ENCODE results near the gene CALML4. TPM values are rescaled to one million over a fixed set of nuclear protein-coding genes. Genes with fewer than 3 reads are reported as not detected.

Gene CALML4
- total RNA-seq, 1 donor from 2014 or later: 0.91 TPM

GRCh38 chr15:68151277-68151676 is 53.9 kb downstream of the CALML4 start:
- Histone ChIP-seq H3K9ac (ENCODE audit: low read length) (no peak overlapping the region), H3K79me2 (ENCODE audit: insufficient read depth, low read length) (peaks cover 3% of the 10 kb centered on the region), H3K4me1 (ENCODE audit: insufficient read depth, low read length) (peaks cover 3% of the 10 kb centered on the region), H2AFZ (ENCODE audit: low read depth, low read length) (no peak overlapping the region), H3K27ac (ENCODE audit: low read depth, low read length) (no peak overlapping the region), H3K9me3 (ENCODE audit: insufficient read depth, low read depth, low read length) (no peaks in the 10 kb centered on the region), H3K36me3 (ENCODE audit: insufficient read depth, low read length) (no peaks in the 10 kb centered on the region), H3K4me3 (ENCODE audit: insufficient read depth, low read depth, low read length) (no peak overlapping the region), H4K20me1 (ENCODE audit: insufficient read depth, low read length) (peaks cover 17% of the 10 kb centered on the region), H3K27me3 (ENCODE audit: insufficient read depth, low read length) (no peaks in the 10 kb centered on the region), H3K4me2 (ENCODE audit: low read length) (no peak overlapping the region)
- no peaks in the 10 kb centered on the region for H3K27me3 Mint-ChIP-seq (ENCODE audit: low read depth, unreplicated experiment)
- H3K4me3 Mint-ChIP-seq (ENCODE audit: unreplicated experiment): no peak overlapping the region
- H3K27ac Mint-ChIP-seq (ENCODE audit: unreplicated experiment): no peak overlapping the region
- no peaks in the 10 kb centered on the region for H3K9me3 Mint-ChIP-seq (ENCODE audit: unreplicated experiment)
- H3K36me3 Mint-ChIP-seq (ENCODE audit: low read depth, unreplicated experiment): peaks cover 3% of the 10 kb centered on the region
- FAIRE-seq (no peak), DNase-seq (ENCODE audit: low read depth) (peak; percentile 4)
- peaks cover 10% of the 10 kb centered on the region for H3K4me1 Mint-ChIP-seq (ENCODE audit: low read depth, unreplicated experiment)
- no peak for TF ChIP-seq EZH2 (IDR thresholded peaks at IDR 0.05; ENCODE audit: insufficient read depth, low read length)
- TF ChIP-seq, protein P1, sequence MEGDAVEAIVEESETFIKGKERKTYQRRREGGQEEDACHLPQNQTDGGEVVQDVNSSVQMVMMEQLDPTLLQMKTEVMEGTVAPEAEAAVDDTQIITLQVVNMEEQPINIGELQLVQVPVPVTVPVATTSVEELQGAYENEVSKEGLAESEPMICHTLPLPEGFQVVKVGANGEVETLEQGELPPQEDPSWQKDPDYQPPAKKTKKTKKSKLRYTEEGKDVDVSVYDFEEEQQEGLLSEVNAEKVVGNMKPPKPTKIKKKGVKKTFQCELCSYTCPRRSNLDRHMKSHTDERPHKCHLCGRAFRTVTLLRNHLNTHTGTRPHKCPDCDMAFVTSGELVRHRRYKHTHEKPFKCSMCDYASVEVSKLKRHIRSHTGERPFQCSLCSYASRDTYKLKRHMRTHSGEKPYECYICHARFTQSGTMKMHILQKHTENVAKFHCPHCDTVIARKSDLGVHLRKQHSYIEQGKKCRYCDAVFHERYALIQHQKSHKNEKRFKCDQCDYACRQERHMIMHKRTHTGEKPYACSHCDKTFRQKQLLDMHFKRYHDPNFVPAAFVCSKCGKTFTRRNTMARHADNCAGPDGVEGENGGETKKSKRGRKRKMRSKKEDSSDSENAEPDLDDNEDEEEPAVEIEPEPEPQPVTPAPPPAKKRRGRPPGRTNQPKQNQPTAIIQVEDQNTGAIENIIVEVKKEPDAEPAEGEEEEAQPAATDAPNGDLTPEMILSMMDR (IDR thresholded peaks at IDR 0.05; ENCODE audit: insufficient read depth, low read depth, low read length): no peak

GRCh38 chr15:68150187-68150586 is 54.9 kb downstream of the CALML4 start:
- no peak overlapping the region for H3K4me2 ChIP-seq (ENCODE audit: low read length)
- H3K27me3 ChIP-seq (ENCODE audit: insufficient read depth, low read length): no peaks in the 10 kb centered on the region
- Mint-ChIP-seq H3K4me3 (ENCODE audit: unreplicated experiment) (no peak overlapping the region), H3K9me3 (ENCODE audit: unreplicated experiment) (no peaks in the 10 kb centered on the region), H3K36me3 (ENCODE audit: low read depth, unreplicated experiment) (peaks cover 5% of the 10 kb centered on the region), H3K4me1 (ENCODE audit: low read depth, unreplicated experiment) (peaks cover 10% of the 10 kb centered on the region), H3K27ac (ENCODE audit: unreplicated experiment) (no peak overlapping the region), H3K27me3 (ENCODE audit: low read depth, unreplicated experiment) (no peaks in the 10 kb centered on the region)
- peaks cover 17% of the 10 kb centered on the region for H4K20me1 ChIP-seq (ENCODE audit: insufficient read depth, low read length)
- H3K9me3 ChIP-seq (ENCODE audit: insufficient read depth, low read depth, low read length): no peaks in the 10 kb centered on the region
- FAIRE-seq (no peak), DNase-seq (ENCODE audit: low read depth) (no peak)
- TF ChIP-seq, protein P1 (IDR thresholded peaks at IDR 0.05; ENCODE audit: insufficient read depth, low read depth, low read length): no peak
- peaks cover 3% of the 10 kb centered on the region for H3K4me1 ChIP-seq (ENCODE audit: insufficient read depth, low read length)
- peaks cover 3% of the 10 kb centered on the region for H3K79me2 ChIP-seq (ENCODE audit: insufficient read depth, low read length)
- H3K27ac ChIP-seq (ENCODE audit: low read depth, low read length): no peak overlapping the region
- no peak overlapping the region for H3K4me3 ChIP-seq (ENCODE audit: insufficient read depth, low read depth, low read length)
- no peaks in the 10 kb centered on the region for H3K36me3 ChIP-seq (ENCODE audit: insufficient read depth, low read length)
- no peak overlapping the region for H2AFZ ChIP-seq (ENCODE audit: low read depth, low read length)
- H3K9ac ChIP-seq (ENCODE audit: low read length): no peak overlapping the region

DNA sequence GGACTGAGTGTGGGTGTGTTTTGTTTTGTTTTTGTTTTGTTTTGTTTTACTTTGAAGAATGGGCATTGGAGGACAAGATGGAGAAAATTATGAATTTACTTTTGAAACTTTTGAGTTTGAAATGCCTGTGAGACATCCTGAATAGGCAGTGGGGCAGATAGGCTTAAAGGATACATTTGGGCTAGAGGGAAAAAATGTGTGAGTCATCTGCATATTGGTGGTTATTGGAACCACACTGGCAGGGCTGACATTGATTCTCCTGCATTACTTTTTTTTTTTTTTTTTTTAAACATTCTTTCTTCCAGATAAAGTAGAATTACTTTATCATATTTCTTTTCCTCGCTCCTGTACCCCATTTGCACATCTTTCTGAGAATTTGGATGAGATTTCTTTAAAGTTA is 56.1 kb downstream of the CALML4 start:
- H3K27ac Mint-ChIP-seq (ENCODE audit: unreplicated experiment): no peak overlapping the region
- H3K36me3 Mint-ChIP-seq (ENCODE audit: low read depth, unreplicated experiment): peaks cover 5% of the 10 kb centered on the region
- peaks cover 10% of the 10 kb centered on the region for H3K4me1 Mint-ChIP-seq (ENCODE audit: low read depth, unreplicated experiment)
- peaks cover 17% of the 10 kb centered on the region for H4K20me1 ChIP-seq (ENCODE audit: insufficient read depth, low read length)
- H3K27me3 ChIP-seq (ENCODE audit: insufficient read depth, low read length): no peaks in the 10 kb centered on the region
- H3K9ac ChIP-seq (ENCODE audit: low read length): no peak overlapping the region
- no peaks in the 10 kb centered on the region for H3K36me3 ChIP-seq (ENCODE audit: insufficient read depth, low read length)
- H3K4me3 Mint-ChIP-seq (ENCODE audit: unreplicated experiment): no peak overlapping the region
- H3K9me3 ChIP-seq (ENCODE audit: insufficient read depth, low read depth, low read length): no peaks in the 10 kb centered on the region
- no peaks in the 10 kb centered on the region for H3K27me3 Mint-ChIP-seq (ENCODE audit: low read depth, unreplicated experiment)
- no peak overlapping the region for H3K4me3 ChIP-seq (ENCODE audit: insufficient read depth, low read depth, low read length)
- H2AFZ ChIP-seq (ENCODE audit: low read depth, low read length): no peak overlapping the region
- TF ChIP-seq, protein P1 (IDR thresholded peaks at IDR 0.05; ENCODE audit: insufficient read depth, low read depth, low read length): no peak
- no peak for TF ChIP-seq EZH2 (IDR thresholded peaks at IDR 0.05; ENCODE audit: insufficient read depth, low read length)
- H3K9me3 Mint-ChIP-seq (ENCODE audit: unreplicated experiment): no peaks in the 10 kb centered on the region
- peaks cover 3% of the 10 kb centered on the region for H3K79me2 ChIP-seq (ENCODE audit: insufficient read depth, low read length)
- H3K27ac ChIP-seq (ENCODE audit: low read depth, low read length): no peak overlapping the region
- peak overlapping the region; percentile 28 for H3K4me2 ChIP-seq (ENCODE audit: low read length)
- H3K4me1 ChIP-seq (ENCODE audit: insufficient read depth, low read length): peaks cover 3% of the 10 kb centered on the region
- FAIRE-seq: no peak
- DNase-seq (ENCODE audit: low read depth): peak; percentile 70
